Mammary epithelial cell (primary cell): ENCODE results near the gene TMEM108.

Experiments used
- EZH2 ChIP-seq: IDR thresholded peaks from 2 replicates; pipeline ENCODE4 v1.6.1; 2012; ENCODE audit warnings: low read length, inconsistent platforms, borderline replicate concordance
- TF ChIP-seq, protein P1 (sequence below), 2 donors: IDR thresholded peaks in 1 of 2; conservative IDR thresholded peaks in 1 of 2; 2 replicates each; pipeline ENCODE4 v1.5.1; 2011 to 2012; ENCODE audit warnings: inconsistent platforms in 2 of 2, low read length in 2 of 2, mild to moderate bottlenecking in 2 of 2, control low read depth in 1 of 2, low read depth in 1 of 2; ENCODE audit not compliant: insufficient read depth in 1 of 2; ENCODE audit errors: extremely low read depth in 1 of 2

DNA sequence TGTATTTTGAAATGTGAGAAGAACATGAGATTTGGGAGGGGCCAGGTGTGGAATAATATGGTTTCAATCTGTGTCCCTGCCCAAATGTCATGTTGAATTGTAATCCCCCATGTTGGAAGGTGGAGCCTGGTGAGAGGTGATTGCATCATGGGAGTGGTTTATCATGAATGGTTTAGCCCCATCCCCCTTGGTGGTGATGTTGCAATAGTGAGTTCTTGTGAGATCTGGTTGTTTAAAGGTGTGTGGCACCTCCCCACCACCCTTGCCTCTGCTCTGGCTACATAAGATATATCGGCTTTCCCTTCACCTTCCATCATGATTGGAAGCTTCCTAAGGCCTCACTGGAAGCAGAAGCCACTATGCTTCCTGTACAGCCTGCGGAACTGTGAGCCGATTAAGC lies 23.9 kb upstream of the TMEM108 start:
- TF ChIP-seq, protein P1, sequence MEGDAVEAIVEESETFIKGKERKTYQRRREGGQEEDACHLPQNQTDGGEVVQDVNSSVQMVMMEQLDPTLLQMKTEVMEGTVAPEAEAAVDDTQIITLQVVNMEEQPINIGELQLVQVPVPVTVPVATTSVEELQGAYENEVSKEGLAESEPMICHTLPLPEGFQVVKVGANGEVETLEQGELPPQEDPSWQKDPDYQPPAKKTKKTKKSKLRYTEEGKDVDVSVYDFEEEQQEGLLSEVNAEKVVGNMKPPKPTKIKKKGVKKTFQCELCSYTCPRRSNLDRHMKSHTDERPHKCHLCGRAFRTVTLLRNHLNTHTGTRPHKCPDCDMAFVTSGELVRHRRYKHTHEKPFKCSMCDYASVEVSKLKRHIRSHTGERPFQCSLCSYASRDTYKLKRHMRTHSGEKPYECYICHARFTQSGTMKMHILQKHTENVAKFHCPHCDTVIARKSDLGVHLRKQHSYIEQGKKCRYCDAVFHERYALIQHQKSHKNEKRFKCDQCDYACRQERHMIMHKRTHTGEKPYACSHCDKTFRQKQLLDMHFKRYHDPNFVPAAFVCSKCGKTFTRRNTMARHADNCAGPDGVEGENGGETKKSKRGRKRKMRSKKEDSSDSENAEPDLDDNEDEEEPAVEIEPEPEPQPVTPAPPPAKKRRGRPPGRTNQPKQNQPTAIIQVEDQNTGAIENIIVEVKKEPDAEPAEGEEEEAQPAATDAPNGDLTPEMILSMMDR (conservative IDR thresholded peaks at IDR 0.05 in 1 of 2, IDR thresholded peaks at IDR 0.05 in 1 of 2; ENCODE audit: extremely low read depth in 1 of 2, insufficient read depth in 1 of 2, low read depth in 1 of 2, low read length in 2 of 2), result no peak
- no peak for TF ChIP-seq EZH2
